Measurements from ENCODE around the gene MACROD2.

The MACROD2 gene

DNA sequence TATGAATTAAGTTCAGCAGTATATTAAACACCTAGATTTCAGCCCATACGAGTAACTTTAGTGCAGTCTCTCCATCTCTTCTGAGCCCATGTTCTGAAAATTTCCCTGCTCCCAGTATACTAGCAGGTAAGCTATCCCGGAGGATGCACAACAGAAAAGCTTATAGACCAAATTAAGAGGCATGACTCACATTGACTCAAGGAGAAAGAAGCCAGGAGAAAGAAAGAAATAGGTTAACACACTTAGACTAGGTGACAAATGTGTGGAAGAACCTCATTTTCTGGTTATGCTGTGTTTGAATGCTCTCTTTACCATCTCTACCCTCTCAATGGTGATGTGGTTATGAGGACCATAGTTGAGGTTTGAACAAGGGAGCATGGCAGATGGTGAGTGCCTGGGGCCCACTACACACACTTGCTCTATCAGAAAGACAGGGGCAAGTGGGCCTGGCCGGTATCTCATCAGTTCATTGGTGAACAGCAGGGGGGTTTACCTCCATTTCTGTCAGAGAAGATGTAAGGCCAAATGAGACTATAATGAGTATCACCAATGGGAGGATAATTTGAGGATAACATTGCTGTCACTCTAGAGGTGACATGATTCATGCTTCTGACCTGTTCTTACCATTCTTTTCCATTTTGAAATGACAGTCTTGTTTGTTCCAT is 1244.4 kb downstream of the MACROD2 start:
- no peak overlapping the region for H3K9ac ChIP-seq (ENCODE audit: low read length in 2 of 2)
- H3K27me3 ChIP-seq (ENCODE audit: control insufficient read depth in 1 of 2, insufficient read depth in 2 of 2, low read length in 2 of 2), result no peaks in the 10 kb centered on the region
- H3K27ac ChIP-seq (ENCODE audit: low read length), result no peak overlapping the region
- H3K9me3 ChIP-seq (ENCODE audit: control insufficient read depth in 2 of 2, low read length in 2 of 2), result no peaks in the 10 kb centered on the region
- H3K4me3 ChIP-seq (ENCODE audit: low read length in 2 of 2), result no peak overlapping the region
- no peaks in the 10 kb centered on the region for H3K36me3 ChIP-seq (ENCODE audit: control insufficient read depth in 2 of 2, insufficient read depth in 2 of 2, low read length in 2 of 2)
- no peaks in the 10 kb centered on the region for H3K4me1 ChIP-seq (ENCODE audit: control insufficient read depth, insufficient read depth, low read length)

DNA sequence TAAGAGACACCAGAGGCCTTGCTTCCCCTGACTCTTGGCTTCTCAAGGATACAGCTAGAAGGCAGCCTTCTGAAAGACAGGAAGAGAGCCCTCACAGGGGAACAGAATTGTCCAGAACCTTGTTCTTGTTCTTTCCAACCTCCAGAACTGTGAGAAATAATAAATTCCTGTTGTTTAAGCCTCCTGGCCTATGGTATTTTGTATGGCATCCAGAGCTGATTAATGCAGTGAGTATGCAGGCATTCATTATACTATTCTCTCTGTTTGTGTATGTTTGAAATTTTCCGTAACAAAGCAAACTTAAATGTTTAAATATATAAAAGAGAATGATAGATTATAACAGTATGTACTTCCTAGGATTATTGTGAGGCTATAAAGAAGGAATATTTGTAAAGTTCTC is 1245.5 kb downstream of the MACROD2 start:
- no peak overlapping the region for H3K4me3 ChIP-seq (ENCODE audit: low read length in 2 of 2)
- no peaks in the 10 kb centered on the region for H3K27me3 ChIP-seq (ENCODE audit: control insufficient read depth in 1 of 2, insufficient read depth in 2 of 2, low read length in 2 of 2)
- no peaks in the 10 kb centered on the region for H3K9me3 ChIP-seq (ENCODE audit: control insufficient read depth in 2 of 2, low read length in 2 of 2)
- H3K4me1 ChIP-seq (ENCODE audit: control insufficient read depth, insufficient read depth, low read length), result no peaks in the 10 kb centered on the region
- H3K9ac ChIP-seq (ENCODE audit: low read length in 2 of 2), result no peak overlapping the region
- no peak overlapping the region for H3K27ac ChIP-seq (ENCODE audit: low read length)
- no peaks in the 10 kb centered on the region for H3K36me3 ChIP-seq (ENCODE audit: control insufficient read depth in 2 of 2, insufficient read depth in 2 of 2, low read length in 2 of 2)

DNA sequence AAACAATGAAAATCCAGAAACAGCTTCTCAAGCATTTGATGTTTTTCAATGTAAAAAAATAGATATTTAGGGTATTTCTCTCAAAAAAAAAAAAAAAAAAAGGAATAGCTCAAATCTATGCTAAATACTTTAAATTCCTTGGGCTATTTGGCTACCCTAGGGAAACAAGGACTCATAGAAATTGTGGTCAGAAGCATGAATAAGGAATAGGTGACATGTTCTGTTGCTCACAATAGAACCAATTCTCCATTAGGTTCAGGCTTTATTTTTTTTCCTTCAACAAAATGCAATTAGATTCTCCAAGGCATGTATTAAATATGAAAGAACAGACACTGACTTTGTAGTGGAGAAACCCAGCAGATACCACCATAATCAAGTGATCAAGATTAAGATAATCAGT is 1246.4 kb downstream of the MACROD2 start:
- no peaks in the 10 kb centered on the region for H3K36me3 ChIP-seq (ENCODE audit: control insufficient read depth in 2 of 2, insufficient read depth in 2 of 2, low read length in 2 of 2)
- H3K4me3 ChIP-seq (ENCODE audit: low read length in 2 of 2), result no peak overlapping the region
- no peaks in the 10 kb centered on the region for H3K9me3 ChIP-seq (ENCODE audit: control insufficient read depth in 2 of 2, low read length in 2 of 2)
- no peak overlapping the region for H3K27ac ChIP-seq (ENCODE audit: low read length)
- no peak overlapping the region for H3K9ac ChIP-seq (ENCODE audit: low read length in 2 of 2)
- no peaks in the 10 kb centered on the region for H3K27me3 ChIP-seq (ENCODE audit: control insufficient read depth in 1 of 2, insufficient read depth in 2 of 2, low read length in 2 of 2)
- H3K4me1 ChIP-seq (ENCODE audit: control insufficient read depth, insufficient read depth, low read length), result no peaks in the 10 kb centered on the region

DNA sequence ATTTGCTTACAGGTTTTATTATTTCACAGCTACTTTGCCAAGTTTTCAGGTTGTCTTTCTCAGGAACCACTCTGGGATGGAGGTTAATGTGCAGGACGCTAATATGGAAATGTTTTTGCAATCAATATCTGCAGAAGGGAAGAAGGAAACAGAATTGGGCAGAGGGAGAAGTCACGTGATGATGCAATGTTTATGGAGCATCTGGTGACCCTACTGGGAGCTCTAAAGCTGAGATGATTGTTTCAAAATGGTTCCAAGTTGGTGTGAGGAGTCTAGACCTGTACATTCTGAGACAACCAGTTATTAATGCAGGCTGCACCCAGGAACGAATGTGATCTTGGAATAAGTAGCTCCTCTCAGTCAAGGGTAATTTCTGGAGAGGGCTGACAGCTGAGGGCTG is 1247.5 kb downstream of the MACROD2 start:
- Histone ChIP-seq H3K4me3 (ENCODE audit: low read length in 2 of 2) (no peak overlapping the region), H3K36me3 (ENCODE audit: control insufficient read depth in 2 of 2, insufficient read depth in 2 of 2, low read length in 2 of 2) (no peaks in the 10 kb centered on the region), H3K9ac (ENCODE audit: low read length in 2 of 2) (no peak overlapping the region), H3K9me3 (ENCODE audit: control insufficient read depth in 2 of 2, low read length in 2 of 2) (no peaks in the 10 kb centered on the region), H3K4me1 (ENCODE audit: control insufficient read depth, insufficient read depth, low read length) (no peaks in the 10 kb centered on the region), H3K27me3 (ENCODE audit: control insufficient read depth in 1 of 2, insufficient read depth in 2 of 2, low read length in 2 of 2) (no peaks in the 10 kb centered on the region), H3K27ac (ENCODE audit: low read length) (no peak overlapping the region)

DNA sequence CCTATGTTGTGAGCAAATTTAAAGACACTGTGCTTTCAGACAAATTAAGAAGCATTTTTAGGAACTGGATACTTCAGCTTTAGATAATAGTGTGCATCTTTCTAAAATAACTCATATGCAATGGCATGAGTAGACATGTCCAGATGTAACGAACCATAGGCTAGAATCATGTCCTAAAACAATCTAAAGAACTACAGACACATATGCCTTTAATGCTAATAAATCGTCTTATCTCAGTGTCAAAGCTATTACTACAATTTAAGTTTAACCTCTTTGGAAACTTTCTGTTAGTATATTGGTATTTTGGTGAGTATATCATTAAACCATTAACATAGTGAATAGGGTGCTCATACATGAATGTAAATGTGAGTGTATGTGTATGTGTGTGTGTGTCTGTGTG is 1250.6 kb downstream of the MACROD2 start:
- no peaks in the 10 kb centered on the region for H3K27me3 ChIP-seq (ENCODE audit: control insufficient read depth in 1 of 2, insufficient read depth in 2 of 2, low read length in 2 of 2)
- H3K9ac ChIP-seq (ENCODE audit: low read length in 2 of 2), result no peak overlapping the region
- no peaks in the 10 kb centered on the region for H3K36me3 ChIP-seq (ENCODE audit: control insufficient read depth in 2 of 2, insufficient read depth in 2 of 2, low read length in 2 of 2)
- H3K27ac ChIP-seq (ENCODE audit: low read length), result no peak overlapping the region
- no peaks in the 10 kb centered on the region for H3K4me1 ChIP-seq (ENCODE audit: control insufficient read depth, insufficient read depth, low read length)
- H3K9me3 ChIP-seq (ENCODE audit: control insufficient read depth in 2 of 2, low read length in 2 of 2), result no peaks in the 10 kb centered on the region
- H3K4me3 ChIP-seq (ENCODE audit: low read length in 2 of 2), result no peak overlapping the region

DNA sequence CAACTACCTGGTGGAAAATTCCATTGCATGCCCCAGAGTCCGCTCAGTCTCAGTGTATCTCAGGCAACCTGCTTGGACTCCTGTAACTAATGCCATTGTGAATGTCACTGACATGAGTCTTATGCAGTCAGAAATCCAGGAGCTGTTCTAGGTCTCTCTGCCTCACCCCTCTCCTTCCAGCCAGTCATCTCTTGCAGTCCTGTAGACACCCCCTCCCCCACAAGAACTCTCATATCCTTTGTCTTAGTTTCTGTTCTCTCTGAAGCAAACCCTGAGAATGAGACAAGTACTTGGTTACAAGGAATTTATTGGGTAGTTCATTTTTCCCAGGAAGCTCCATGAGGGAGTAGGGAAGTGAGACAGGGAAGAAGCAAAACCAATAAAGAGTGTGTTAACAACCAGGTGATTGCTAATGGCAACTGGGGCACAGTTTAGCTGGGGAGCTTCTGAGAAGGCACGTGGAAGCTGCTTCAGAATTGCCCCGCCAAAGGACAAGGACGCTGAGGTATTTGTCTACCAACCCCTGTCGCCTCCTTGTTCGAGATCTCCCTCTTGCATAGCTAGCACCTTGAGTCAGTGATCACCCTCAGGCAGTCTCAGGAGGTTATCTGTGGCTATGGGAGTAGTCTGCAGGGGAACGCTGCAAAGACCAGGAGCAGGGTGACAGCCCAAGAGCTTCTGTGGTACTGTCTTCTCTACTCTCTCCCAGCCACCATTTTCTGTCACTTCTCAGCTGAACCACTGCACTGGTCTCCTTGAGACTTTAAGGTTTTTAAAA is 1253.5 kb downstream of the MACROD2 start:
- H3K4me1 ChIP-seq (ENCODE audit: control insufficient read depth, insufficient read depth, low read length), result no peaks in the 10 kb centered on the region
- H3K27ac ChIP-seq (ENCODE audit: low read length), result no peak overlapping the region
- no peak overlapping the region for H3K4me3 ChIP-seq (ENCODE audit: low read length in 2 of 2)
- no peaks in the 10 kb centered on the region for H3K36me3 ChIP-seq (ENCODE audit: control insufficient read depth in 2 of 2, insufficient read depth in 2 of 2, low read length in 2 of 2)
- no peak overlapping the region for H3K9ac ChIP-seq (ENCODE audit: low read length in 2 of 2)
- no peaks in the 10 kb centered on the region for H3K27me3 ChIP-seq (ENCODE audit: control insufficient read depth in 1 of 2, insufficient read depth in 2 of 2, low read length in 2 of 2)
- no peaks in the 10 kb centered on the region for H3K9me3 ChIP-seq (ENCODE audit: control insufficient read depth in 2 of 2, low read length in 2 of 2)

DNA sequence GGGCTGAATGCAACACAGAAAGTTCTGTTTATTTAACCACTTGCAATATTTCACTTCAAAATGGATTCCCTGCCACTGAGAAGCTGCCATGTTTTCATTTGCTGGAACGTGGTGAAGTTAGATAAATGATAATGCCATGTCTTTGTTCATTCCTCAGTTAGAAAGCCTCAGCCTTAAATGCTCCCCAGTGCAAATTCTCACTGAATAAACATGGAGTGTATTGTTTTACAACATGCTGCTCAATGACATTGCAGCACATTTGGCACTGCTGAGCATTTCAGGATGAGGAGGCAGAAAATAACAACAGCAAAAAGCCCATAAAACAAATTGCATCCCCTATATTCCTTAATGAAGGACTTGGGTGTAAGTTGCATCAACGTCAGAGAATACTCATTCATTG is 1255.9 kb downstream of the MACROD2 start:
- Histone ChIP-seq H3K9me3 (ENCODE audit: control insufficient read depth in 2 of 2, low read length in 2 of 2) (no peaks in the 10 kb centered on the region), H3K9ac (ENCODE audit: low read length in 2 of 2) (no peak overlapping the region), H3K27me3 (ENCODE audit: control insufficient read depth in 1 of 2, insufficient read depth in 2 of 2, low read length in 2 of 2) (no peaks in the 10 kb centered on the region), H3K4me1 (ENCODE audit: control insufficient read depth, insufficient read depth, low read length) (no peaks in the 10 kb centered on the region), H3K4me3 (ENCODE audit: low read length in 2 of 2) (no peak overlapping the region), H3K27ac (ENCODE audit: low read length) (no peak overlapping the region), H3K36me3 (ENCODE audit: control insufficient read depth in 2 of 2, insufficient read depth in 2 of 2, low read length in 2 of 2) (no peaks in the 10 kb centered on the region)

DNA sequence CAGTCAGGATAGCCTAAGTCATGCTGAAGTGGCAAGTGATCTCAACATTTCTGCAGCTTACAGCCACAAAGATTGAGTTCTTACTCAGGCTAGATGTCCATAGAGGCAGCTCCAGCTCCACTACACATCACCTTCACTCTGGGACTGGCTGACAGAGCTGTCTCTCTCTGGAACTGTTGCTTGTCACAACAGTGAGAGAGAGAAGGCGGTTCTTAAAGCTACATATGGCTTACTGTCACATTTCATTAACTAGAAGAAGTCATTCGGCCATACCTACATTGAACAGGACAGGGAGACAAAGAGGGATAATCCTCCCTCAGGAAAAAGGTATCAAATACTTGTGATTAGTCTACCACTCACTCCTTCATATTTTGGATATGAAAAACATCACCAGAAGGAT is 1257.0 kb downstream of the MACROD2 start:
- H3K36me3 ChIP-seq (ENCODE audit: control insufficient read depth in 2 of 2, insufficient read depth in 2 of 2, low read length in 2 of 2), result no peaks in the 10 kb centered on the region
- H3K9ac ChIP-seq (ENCODE audit: low read length in 2 of 2), result no peak overlapping the region
- no peaks in the 10 kb centered on the region for H3K9me3 ChIP-seq (ENCODE audit: control insufficient read depth in 2 of 2, low read length in 2 of 2)
- H3K27me3 ChIP-seq (ENCODE audit: control insufficient read depth in 1 of 2, insufficient read depth in 2 of 2, low read length in 2 of 2), result no peaks in the 10 kb centered on the region
- no peak overlapping the region for H3K27ac ChIP-seq (ENCODE audit: low read length)
- H3K4me3 ChIP-seq (ENCODE audit: low read length in 2 of 2), result no peak overlapping the region
- no peaks in the 10 kb centered on the region for H3K4me1 ChIP-seq (ENCODE audit: control insufficient read depth, insufficient read depth, low read length)

DNA sequence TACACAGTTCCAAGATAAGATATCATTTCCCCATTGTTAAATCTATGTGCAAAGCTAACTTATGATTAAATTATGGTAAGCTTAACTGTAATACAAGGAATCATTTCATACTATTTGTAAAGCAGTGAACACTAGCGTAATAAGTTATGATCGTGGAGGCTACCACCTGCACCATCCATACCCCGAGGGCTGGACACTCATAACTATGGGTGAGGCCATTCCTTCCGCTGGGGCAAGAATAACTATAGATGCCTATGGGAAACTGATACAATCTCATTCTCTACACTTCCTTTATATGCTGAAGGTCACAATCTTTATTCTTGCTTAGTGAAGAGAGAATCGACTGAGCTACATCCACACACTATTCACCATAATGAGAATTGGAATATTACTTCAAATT is 1258.1 kb downstream of the MACROD2 start:
- no peaks in the 10 kb centered on the region for H3K9me3 ChIP-seq (ENCODE audit: control insufficient read depth in 2 of 2, low read length in 2 of 2)
- no peak overlapping the region for H3K9ac ChIP-seq (ENCODE audit: low read length in 2 of 2)
- H3K4me1 ChIP-seq (ENCODE audit: control insufficient read depth, insufficient read depth, low read length), result no peaks in the 10 kb centered on the region
- H3K27me3 ChIP-seq (ENCODE audit: control insufficient read depth in 1 of 2, insufficient read depth in 2 of 2, low read length in 2 of 2), result no peaks in the 10 kb centered on the region
- H3K36me3 ChIP-seq (ENCODE audit: control insufficient read depth in 2 of 2, insufficient read depth in 2 of 2, low read length in 2 of 2), result no peaks in the 10 kb centered on the region
- no peak overlapping the region for H3K27ac ChIP-seq (ENCODE audit: low read length)
- H3K4me3 ChIP-seq (ENCODE audit: low read length in 2 of 2), result no peak overlapping the region

DNA sequence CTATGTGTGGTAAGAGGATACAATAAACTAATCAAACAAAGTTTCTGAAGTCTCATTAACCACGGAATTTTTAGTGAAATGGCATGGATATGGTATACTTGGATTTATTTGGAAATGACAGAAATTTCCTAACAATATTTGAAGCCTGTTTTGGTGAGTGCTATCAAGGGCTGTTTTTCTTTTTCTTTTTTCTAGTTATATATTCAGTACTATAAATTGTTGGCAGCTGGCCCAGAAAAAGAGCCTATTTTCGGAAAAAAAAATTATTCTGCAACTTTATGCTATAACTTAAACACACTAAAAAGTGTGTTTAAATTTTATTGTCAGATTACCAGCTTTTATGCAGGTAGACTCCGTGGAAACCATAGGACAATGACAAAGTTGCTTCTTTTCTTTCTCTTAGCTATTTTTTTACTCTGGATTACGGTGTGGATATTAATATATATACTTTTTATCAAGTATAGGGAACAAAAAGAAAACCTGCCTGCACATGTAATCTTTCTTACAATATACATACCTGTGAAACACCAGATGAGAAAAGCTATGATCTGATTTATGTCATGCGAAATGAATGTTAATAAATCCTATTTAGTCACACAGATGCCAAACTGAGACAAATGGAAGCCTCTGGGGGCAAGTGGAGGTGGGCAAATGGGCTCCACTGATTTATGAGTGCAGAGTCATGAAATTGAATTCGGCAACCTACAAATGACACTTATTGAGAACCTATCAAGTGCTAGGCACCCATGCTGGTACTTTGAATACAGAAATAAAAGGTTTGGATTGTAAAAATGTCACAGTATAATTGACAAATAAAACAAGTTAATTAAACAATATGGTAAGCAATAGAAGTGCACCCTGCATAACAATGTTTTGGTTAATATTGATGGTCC is 1261.6 kb downstream of the MACROD2 start:
- Histone ChIP-seq H3K36me3 (ENCODE audit: control insufficient read depth in 2 of 2, insufficient read depth in 2 of 2, low read length in 2 of 2) (no peaks in the 10 kb centered on the region), H3K4me1 (ENCODE audit: control insufficient read depth, insufficient read depth, low read length) (no peaks in the 10 kb centered on the region), H3K9me3 (ENCODE audit: control insufficient read depth in 2 of 2, low read length in 2 of 2) (no peaks in the 10 kb centered on the region), H3K9ac (ENCODE audit: low read length in 2 of 2) (no peak overlapping the region), H3K27ac (ENCODE audit: low read length) (no peak overlapping the region), H3K4me3 (ENCODE audit: low read length in 2 of 2) (no peak overlapping the region), H3K27me3 (ENCODE audit: control insufficient read depth in 1 of 2, insufficient read depth in 2 of 2, low read length in 2 of 2) (no peaks in the 10 kb centered on the region)
